Retinal pigment epithelial cell (primary cell): Measurements from ENCODE around the gene DENND1C.

Source experiments
- DNase-seq: peaks from one replicate; pipeline ENCODE4 v3.0.0-alpha.2; 2010; ENCODE audit warnings: low read depth
- H3K4me3 ChIP-seq: 2 replicates; pipeline ENCODE4 v1.5.1; 2011; ENCODE audit warnings: mild to moderate bottlenecking, low read length, control low read depth, moderate library complexity
- TF ChIP-seq, protein P1 (sequence below): conservative IDR thresholded peaks from 2 replicates; pipeline ENCODE4 v1.5.1; 2011; ENCODE audit warnings: low read depth, low read length, control low read depth, inconsistent platforms

Gene DENND1C

GRCh38 chr19:6495947-6496346 is 14.4 kb upstream of the DENND1C start:
- DNase-seq: no peak
- TF ChIP-seq, protein P1, sequence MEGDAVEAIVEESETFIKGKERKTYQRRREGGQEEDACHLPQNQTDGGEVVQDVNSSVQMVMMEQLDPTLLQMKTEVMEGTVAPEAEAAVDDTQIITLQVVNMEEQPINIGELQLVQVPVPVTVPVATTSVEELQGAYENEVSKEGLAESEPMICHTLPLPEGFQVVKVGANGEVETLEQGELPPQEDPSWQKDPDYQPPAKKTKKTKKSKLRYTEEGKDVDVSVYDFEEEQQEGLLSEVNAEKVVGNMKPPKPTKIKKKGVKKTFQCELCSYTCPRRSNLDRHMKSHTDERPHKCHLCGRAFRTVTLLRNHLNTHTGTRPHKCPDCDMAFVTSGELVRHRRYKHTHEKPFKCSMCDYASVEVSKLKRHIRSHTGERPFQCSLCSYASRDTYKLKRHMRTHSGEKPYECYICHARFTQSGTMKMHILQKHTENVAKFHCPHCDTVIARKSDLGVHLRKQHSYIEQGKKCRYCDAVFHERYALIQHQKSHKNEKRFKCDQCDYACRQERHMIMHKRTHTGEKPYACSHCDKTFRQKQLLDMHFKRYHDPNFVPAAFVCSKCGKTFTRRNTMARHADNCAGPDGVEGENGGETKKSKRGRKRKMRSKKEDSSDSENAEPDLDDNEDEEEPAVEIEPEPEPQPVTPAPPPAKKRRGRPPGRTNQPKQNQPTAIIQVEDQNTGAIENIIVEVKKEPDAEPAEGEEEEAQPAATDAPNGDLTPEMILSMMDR: no peak
- H3K4me3 ChIP-seq: no peak overlapping the region

- TF ChIP-seq, protein P1: no peak
- no peak overlapping the region for H3K4me3 ChIP-seq
- DNase-seq: no peak
Observed at GRCh38 chr19:6494438-6495036, 12.9 kb upstream of the DENND1C start.

GRCh38 chr19:6491802-6492592 is 10.4 kb upstream of the DENND1C start:
- H3K4me3 ChIP-seq: no peak overlapping the region
- TF ChIP-seq, protein P1: no peak
- no peak for DNase-seq

GRCh38 chr19:6490134-6490533 is 8.5 kb upstream of the DENND1C start:
- no peak overlapping the region for H3K4me3 ChIP-seq
- TF ChIP-seq, protein P1: no peak
- no peak for DNase-seq

DNA sequence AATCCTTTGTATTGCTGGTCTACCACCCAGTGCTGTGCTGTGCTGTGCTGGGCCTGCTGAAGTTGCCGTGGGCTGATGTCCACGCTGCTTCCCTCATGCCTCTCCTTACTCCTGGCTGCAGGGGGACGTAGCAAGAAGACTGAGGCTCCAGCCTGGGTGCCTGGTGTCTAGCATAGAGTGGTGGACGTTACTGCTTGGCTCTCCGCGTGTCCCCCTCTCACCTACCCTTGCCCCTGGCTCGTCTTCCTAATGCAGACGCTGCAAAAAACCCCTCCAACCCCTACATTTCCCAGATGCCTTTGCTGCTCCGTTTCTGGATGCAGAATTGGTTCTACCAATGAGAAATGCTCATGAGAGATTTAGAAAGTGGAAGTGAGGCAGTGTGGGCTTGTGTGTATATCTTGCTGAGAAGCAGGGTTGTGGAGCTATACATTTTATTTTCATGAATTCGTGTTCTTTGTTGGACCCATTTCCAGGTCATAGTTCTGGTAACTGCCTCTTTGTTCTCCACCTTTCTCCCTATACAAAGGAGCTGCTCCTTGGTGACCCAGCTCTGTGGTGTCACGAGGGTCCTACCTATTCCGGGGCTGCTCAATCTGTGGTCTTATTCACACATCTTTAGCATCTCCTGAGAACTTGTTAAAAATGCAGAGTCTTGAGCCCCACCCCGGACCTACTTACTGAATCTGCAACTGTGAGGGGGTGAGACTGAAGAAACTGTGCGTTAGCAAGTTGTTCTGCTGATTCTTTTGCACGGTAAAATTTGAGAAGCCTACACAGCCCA is 7.9 kb upstream of the DENND1C start:
- no peak overlapping the region for H3K4me3 ChIP-seq
- no peak for DNase-seq
- TF ChIP-seq, protein P1: no peak

GRCh38 chr19:6484831-6485230 is 3.2 kb upstream of the DENND1C start:
- DNase-seq: no peak
- TF ChIP-seq, protein P1: no peak
- no peak overlapping the region for H3K4me3 ChIP-seq

GRCh38 chr19:6484230-6484629 is 2.6 kb upstream of the DENND1C start:
- no peak for DNase-seq
- H3K4me3 ChIP-seq: no peak overlapping the region
- TF ChIP-seq, protein P1: no peak
